Suprapubic skin (tissue), 4 donors: ENCODE measurements around the gene FOXJ3. TPM values are rescaled to one million over a fixed set of nuclear protein-coding genes. Genes with fewer than 3 reads are reported as not detected.

Source experiments
- DNase-seq, 2 donors: peaks; one replicate each; pipeline ENCODE4 v3.0.0-alpha.2; 2019; ENCODE audit warnings: low spot score in 2 of 2
- H3K27ac ChIP-seq: fragments of 200-600 bp; sonication (generic); one replicate; pipeline ENCODE4 v1.5.1; 2019
- H3K27me3 ChIP-seq: fragments of 200-600 bp; sonication (generic); one replicate; pipeline ENCODE4 v1.5.1; 2019
- H3K36me3 ChIP-seq: fragments of 200-600 bp; sonication (generic); one replicate; pipeline ENCODE4 v1.5.1; 2019
- H3K4me1 ChIP-seq: fragments of 200-600 bp; sonication (generic); one replicate; pipeline ENCODE4 v1.5.1; 2019
- H3K4me3 ChIP-seq: fragments of 200-600 bp; sonication (generic); one replicate; pipeline ENCODE4 v1.5.1; 2019; ENCODE audit warnings: mild to moderate bottlenecking
- H3K9me3 ChIP-seq: fragments of 200-600 bp; sonication (generic); one replicate; pipeline ENCODE4 v1.5.1; 2019
- EP300 ChIP-seq: sonication (generic); formaldehyde crosslinking; IDR thresholded peaks from one replicate; pipeline ENCODE4 v1.6.1; 2017; ENCODE audit warnings: antibody characterized with exemption
- POLR2A ChIP-seq, 2 donors: fragments of 450-650 bp; IDR thresholded peaks; one replicate each; pipeline ENCODE4 v1.6.1; 2017; ENCODE audit warnings: antibody characterized with exemption in 2 of 2, mild to moderate bottlenecking in 2 of 2, moderate library complexity in 2 of 2
- POLR2AphosphoS5 ChIP-seq, 3 donors: sonication (generic); formaldehyde crosslinking; IDR thresholded peaks; one replicate each; pipeline ENCODE4 v1.6.1; 2017; ENCODE audit warnings: antibody characterized with exemption in 3 of 3
- WGBS: methylation state at CpG from one replicate; pipeline ENCODE4 v1.1.5; 2018; 5-methylcytosine and 5-hydroxymethylcytosine counted together
- total RNA-seq, 4 donors: library from RNA; depleted of rRNA; stranded (reverse); fragments of >200 nt; gene quantifications; one replicate each; pipeline ENCODE4 v1.1.0, GENCODE V29; 2016
- TF ChIP-seq, protein P1 (sequence below), 2 donors: fragments of 200-600 bp in 1 of 2; fragments of 450-650 bp in 1 of 2; sonication (generic) in 1 of 2; IDR thresholded peaks; one replicate each; pipeline ENCODE4 v1.5.1; 2016 to 2019; ENCODE audit warnings: antibody characterized with exemption in 2 of 2, mild to moderate bottlenecking in 1 of 2, moderate library complexity in 1 of 2

Gene FOXJ3
- total RNA-seq, 4 donors from 2014 or later = 37.0 to 71.0 (median 41.1) TPM

DNA sequence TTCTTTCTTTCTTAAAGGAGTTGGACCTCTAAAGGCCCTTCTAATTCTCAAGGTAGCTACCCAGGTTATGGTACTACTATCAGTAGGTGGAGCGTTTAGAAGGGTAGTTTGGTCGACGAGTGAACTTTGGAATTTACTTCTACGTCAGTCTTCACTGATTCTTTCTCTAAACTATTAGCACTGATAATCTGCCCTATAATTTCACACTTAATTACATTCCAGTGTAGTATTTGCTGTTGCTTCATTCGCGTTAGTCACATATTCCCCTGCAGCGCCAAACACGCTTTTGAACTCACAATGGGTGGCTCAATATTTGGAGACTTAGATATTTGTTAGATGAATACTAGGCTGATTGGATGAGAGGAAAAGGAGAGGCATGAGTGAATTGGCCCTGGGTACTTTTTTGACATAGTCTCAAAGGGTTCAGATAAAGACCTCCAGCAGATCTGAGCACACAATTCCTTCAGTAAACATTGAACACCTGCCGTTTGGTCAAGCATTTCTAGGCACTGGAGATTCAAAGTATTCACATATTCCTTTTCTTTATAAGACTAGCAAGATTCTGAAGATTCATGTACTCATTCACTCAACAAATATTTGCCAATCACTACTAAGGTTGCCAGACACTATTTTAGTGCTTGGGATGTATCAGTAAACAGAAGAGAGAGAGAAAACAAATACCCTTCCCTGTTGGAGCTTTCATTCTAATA is 929 bp upstream of the FOXJ3 start:
- Histone ChIP-seq H3K27me3 (no peaks in the 10 kb centered on the region), H3K36me3 (no peaks in the 10 kb centered on the region), H3K4me1 (peaks cover 37% of the 10 kb centered on the region), H3K4me3 (peak overlapping the region; percentile 79), H3K27ac (peak overlapping the region; percentile 90), H3K9me3 (no peaks in the 10 kb centered on the region)
- DNase-seq = peak in 1 of 2 donors; percentile 66
- no peak for TF ChIP-seq EP300
- TF ChIP-seq, protein P1, sequence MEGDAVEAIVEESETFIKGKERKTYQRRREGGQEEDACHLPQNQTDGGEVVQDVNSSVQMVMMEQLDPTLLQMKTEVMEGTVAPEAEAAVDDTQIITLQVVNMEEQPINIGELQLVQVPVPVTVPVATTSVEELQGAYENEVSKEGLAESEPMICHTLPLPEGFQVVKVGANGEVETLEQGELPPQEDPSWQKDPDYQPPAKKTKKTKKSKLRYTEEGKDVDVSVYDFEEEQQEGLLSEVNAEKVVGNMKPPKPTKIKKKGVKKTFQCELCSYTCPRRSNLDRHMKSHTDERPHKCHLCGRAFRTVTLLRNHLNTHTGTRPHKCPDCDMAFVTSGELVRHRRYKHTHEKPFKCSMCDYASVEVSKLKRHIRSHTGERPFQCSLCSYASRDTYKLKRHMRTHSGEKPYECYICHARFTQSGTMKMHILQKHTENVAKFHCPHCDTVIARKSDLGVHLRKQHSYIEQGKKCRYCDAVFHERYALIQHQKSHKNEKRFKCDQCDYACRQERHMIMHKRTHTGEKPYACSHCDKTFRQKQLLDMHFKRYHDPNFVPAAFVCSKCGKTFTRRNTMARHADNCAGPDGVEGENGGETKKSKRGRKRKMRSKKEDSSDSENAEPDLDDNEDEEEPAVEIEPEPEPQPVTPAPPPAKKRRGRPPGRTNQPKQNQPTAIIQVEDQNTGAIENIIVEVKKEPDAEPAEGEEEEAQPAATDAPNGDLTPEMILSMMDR (IDR thresholded peaks at IDR 0.05) = no peak
- no peak for TF ChIP-seq POLR2AphosphoS5 (IDR thresholded peaks at IDR 0.05)
- WGBS = 12% methylated on average over 9 of the region's 9 CpGs

DNA sequence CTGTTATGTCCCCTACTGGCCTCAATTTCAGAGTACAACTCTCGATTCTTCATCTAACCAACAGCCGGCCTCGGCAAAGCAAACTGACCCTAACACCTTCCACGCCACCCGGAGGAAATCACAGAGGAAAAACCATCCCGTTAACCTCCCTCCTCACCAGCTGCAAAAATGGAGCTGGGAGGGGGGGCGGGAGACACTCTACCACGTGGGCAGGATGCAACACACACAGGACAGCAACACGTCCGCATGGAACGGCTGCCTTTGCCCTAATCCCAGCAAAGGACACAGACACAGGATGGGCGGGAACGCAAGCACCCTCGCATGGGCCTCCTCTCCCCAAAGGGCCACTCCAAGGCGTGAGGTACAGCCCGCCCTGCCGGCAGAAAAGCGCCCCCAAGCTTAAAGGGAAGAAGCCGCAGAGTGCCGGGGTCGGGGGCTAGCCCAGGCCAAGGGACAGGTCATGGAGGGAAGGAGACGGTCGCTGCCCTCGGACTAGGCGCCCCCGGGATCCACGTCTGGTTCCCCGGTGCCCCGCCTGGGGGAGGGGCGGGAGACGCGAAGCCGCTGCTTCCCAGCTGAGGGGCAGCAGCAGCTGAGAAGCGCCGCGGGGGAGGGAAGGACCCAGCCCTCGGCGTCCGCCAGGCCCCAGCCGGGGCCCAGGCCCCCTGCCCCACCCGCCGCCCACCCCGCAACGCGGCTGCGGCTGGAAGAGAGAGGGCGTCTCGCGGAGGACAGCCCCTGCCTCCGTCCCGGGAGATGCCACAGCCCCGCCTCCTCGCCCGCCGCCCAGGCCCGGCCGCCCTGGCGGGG is 590 bp downstream of the FOXJ3 start:
- no peaks in the 10 kb centered on the region for H3K27me3 ChIP-seq
- no peaks in the 10 kb centered on the region for H3K36me3 ChIP-seq
- no peaks in the 10 kb centered on the region for H3K9me3 ChIP-seq
- H3K4me3 ChIP-seq = peak overlapping the region; percentile 79
- DNase-seq = peak; percentile 77 to 78
- H3K27ac ChIP-seq = peak overlapping the region; percentile 90
- WGBS = 1% methylated on average over 21 of the region's 58 CpGs
- TF ChIP-seq POLR2AphosphoS5 (IDR thresholded peaks at IDR 0.05) (no peak), EP300 (no peak), POLR2A (IDR thresholded peaks at IDR 0.05) (no peak)
- TF ChIP-seq, protein P1 (IDR thresholded peaks at IDR 0.05) = no peak
- peaks cover 38% of the 10 kb centered on the region for H3K4me1 ChIP-seq

DNA sequence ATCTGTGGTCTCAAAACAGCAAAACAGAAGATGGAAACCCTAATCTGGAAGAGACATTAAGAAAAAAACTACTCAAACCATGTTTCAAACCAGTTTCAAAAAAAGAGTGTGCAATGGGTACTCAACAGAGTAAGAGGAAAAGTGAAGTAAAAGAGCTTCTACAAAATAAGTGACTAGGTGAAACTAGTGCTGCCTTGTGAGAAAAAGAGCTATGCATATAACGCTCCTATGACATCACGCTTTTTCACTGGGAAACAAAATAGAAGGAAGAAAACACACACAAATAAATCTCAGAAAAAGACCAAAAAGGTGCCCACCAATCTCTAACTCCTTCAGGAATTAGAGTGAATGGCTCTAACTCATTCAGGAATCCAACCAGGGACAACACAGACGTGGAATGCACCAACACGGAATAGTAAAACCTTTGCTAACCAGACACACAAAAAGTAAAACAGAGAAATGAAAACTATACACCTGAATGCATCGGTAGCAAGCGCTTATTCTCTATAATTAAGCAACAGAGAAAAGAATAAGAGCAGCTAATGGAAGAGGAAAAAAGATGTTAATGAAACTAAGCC is 1.3 kb downstream of the FOXJ3 start:
- Histone ChIP-seq H3K9me3 (no peaks in the 10 kb centered on the region), H3K27ac (peak overlapping the region; percentile 90), H3K27me3 (no peaks in the 10 kb centered on the region), H3K4me1 (peaks cover 42% of the 10 kb centered on the region), H3K4me3 (peak overlapping the region; percentile 79), H3K36me3 (no peaks in the 10 kb centered on the region)
- DNase-seq = no peak
- TF ChIP-seq POLR2AphosphoS5 (IDR thresholded peaks at IDR 0.05) (no peak), POLR2A (IDR thresholded peaks at IDR 0.05) (no peak), EP300 (no peak)
- TF ChIP-seq, protein P1 (IDR thresholded peaks at IDR 0.05) = no peak
- WGBS = 2% methylated on average over 6 of the region's 6 CpGs

DNA sequence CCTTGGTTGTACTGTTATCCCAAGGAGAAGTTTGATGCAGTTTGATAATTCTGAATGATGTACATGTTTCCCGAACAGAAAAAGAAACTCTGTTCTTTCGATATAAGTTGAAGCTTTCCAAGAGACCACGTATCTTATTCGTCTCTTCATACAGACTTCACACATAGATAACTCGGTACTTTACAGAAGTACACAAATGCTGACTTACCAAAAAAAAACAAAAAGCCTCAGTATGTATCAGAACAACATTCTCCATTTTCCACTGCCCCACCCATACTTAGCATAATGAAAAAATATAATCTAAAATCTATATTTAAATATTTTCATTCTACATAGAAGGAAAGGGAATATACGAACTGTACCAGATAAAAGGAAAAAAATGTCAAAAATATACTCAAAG is 2.2 kb downstream of the FOXJ3 start:
- Histone ChIP-seq H3K27me3 (no peaks in the 10 kb centered on the region), H3K4me1 (peaks cover 44% of the 10 kb centered on the region), H3K27ac (no peak overlapping the region), H3K36me3 (no peaks in the 10 kb centered on the region), H3K4me3 (peak overlapping the region; percentile 79), H3K9me3 (no peaks in the 10 kb centered on the region)
- TF ChIP-seq EP300 = no peak
- WGBS = 60% methylated on average over 6 of the region's 6 CpGs
- no peak for DNase-seq

DNA sequence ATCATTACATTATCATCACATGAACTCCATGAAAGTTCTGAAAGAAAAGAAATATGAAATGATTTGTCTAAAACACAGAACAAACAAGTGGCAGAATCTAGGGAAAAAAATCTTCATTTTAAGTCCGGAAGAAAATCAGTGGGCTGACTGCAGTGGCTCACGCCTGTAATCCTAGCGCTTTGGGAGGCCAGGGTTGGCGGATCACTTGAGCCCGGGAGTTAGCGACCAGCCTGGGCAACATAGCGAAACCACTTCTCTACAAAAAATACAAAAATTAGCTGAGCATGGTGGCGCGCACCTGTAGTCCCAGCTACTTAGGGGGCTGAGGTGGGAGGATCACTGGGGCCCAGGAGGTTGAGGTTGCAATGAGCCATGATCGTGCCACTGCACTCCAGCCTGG is 4.8 kb downstream of the FOXJ3 start:
- Histone ChIP-seq H3K27ac (no peak overlapping the region), H3K9me3 (no peaks in the 10 kb centered on the region), H3K4me3 (no peak overlapping the region), H3K4me1 (peaks cover 37% of the 10 kb centered on the region), H3K36me3 (no peaks in the 10 kb centered on the region), H3K27me3 (no peaks in the 10 kb centered on the region)
- 85% methylated on average over 10 of the region's 10 CpGs for WGBS
- TF ChIP-seq EP300 (no peak), POLR2A (IDR thresholded peaks at IDR 0.05) (no peak), POLR2AphosphoS5 (IDR thresholded peaks at IDR 0.05) (no peak)
- TF ChIP-seq, protein P1 (IDR thresholded peaks at IDR 0.05) = no peak
- DNase-seq = no peak
